Gastrocnemius medialis (tissue), 4 donors: ENCODE results near the gene LTBP4. TPM values are rescaled to one million over a fixed set of nuclear protein-coding genes. Genes with fewer than 3 reads are reported as not detected.
A peak's percentile ranks its signal among the peaks of the same experiment; 100 is the strongest.

ENCODE experiments used
- ATAC-seq, 2 donors: fragments of 150-250 bp; one replicate each; pipeline ENCODE4 v1.9.1; 2016
- DNase-seq, 2 donors: peaks; one replicate each; pipeline ENCODE4 v3.0.0-alpha.2; 2019
- H3K27ac ChIP-seq, 4 donors: fragments of 200-600 bp; sonication (generic); 1 replicate in 1 of 4; 2 replicates in 3 of 4; pipeline ENCODE4 v1.5.1; 2016 to 2018; ENCODE audit warnings: mild to moderate bottlenecking in 2 of 4, moderate library complexity in 1 of 4
- H3K27me3 ChIP-seq, 3 donors: fragments of 200-600 bp; sonication (generic) in 2 of 3; 1 replicate in 1 of 3; 2 replicates in 2 of 3; pipeline versions ENCODE4 v1.5.1 to v1.6.0; 2016 to 2019; ENCODE audit warnings: mild to moderate bottlenecking in 1 of 3, moderate library complexity in 1 of 3
- H3K36me3 ChIP-seq, 2 donors: fragments of 200-600 bp; sonication (generic) in 1 of 2; one replicate each; pipeline ENCODE4 v1.5.1; 2017 to 2018
- H3K4me1 ChIP-seq, 2 donors: fragments of 200-600 bp; sonication (generic) in 1 of 2; one replicate each; pipeline ENCODE4 v1.5.1; 2016 to 2017; ENCODE audit warnings: mild to moderate bottlenecking in 2 of 2
- H3K4me3 ChIP-seq, 4 donors: fragments of 200-600 bp; sonication (generic) in 3 of 4; 1 replicate in 1 of 4; 2 replicates in 3 of 4; pipeline ENCODE4 v1.5.1; 2016 to 2019; ENCODE audit warnings: mild to moderate bottlenecking in 2 of 4
- H3K9me3 ChIP-seq, 3 donors: fragments of 200-600 bp; sonication (generic) in 2 of 3; 1 replicate in 1 of 3; 2 replicates in 2 of 3; pipeline ENCODE4 v1.5.1; 2016 to 2019
- CTCF ChIP-seq, 5 experiments: fragments of 450-650 bp in 3 of 5; fragments of 200-600 bp in 2 of 5; sonication (generic) in 2 of 5; IDR thresholded peaks in 4 of 5; conservative IDR thresholded peaks in 1 of 5; 1 replicate in 4 of 5; 2 replicates in 1 of 5; pipeline ENCODE4 v1.5.1; 2016 to 2019; ENCODE audit warnings: antibody characterized with exemption in 5 of 5, mild to moderate bottlenecking in 3 of 5, moderate library complexity in 3 of 5
- POLR2A ChIP-seq, 2 donors: fragments of 450-650 bp; IDR thresholded peaks; one replicate each; pipeline ENCODE4 v1.6.1; 2017; ENCODE audit warnings: antibody characterized with exemption in 2 of 2, mild to moderate bottlenecking in 2 of 2, moderate library complexity in 2 of 2
- in situ Hi-C, 4 donors: fragments of 200-750 bp; cut with MboI; loops; one replicate each; pipeline versions ENCODE4 v1.15.0 to v1.8.0; 2017; ENCODE audit warnings: low sequenced_read_pairs in 4 of 4
- intact Hi-C: fragments of 100-400 bp; cut with DNase I; formaldehyde crosslinking; loops from one replicate; pipeline ENCODE4 v1.15.1; 2023; ENCODE audit warnings: low total_unique reads
- total RNA-seq, 4 donors: library from RNA; depleted of rRNA; stranded (reverse); fragments of >200 nt; gene quantifications; one replicate each; pipeline versions ENCODE4 v1.1.0 to v1.2.3, GENCODE V29; 2016

The LTBP4 gene
- total RNA-seq, 4 donors from 2014 or later, result 34.4 to 46.7 (median 40.5) TPM

GRCh38 chr19:40604171-40604646 lies 3.0 kb downstream of the LTBP4 start:
- intact Hi-C loops, result loop anchor here (2.0 to 5.0 kb wide), 2 partner anchors 31 to 317 kb away; partner anchors contain the start of gene AKT2
- no peak for ATAC-seq
- peaks cover 31 to 38% of the 10 kb centered on the region in 2 donors for H3K4me1 ChIP-seq
- H3K9me3 ChIP-seq, result no peaks in the 10 kb centered on the region
- in situ Hi-C loops, result no loop called here
- TF ChIP-seq POLR2A (IDR thresholded peaks at IDR 0.05) (no peak), CTCF (IDR thresholded peaks at IDR 0.05 in 4 of 5, conservative IDR thresholded peaks at IDR 0.05 in 1 of 5) (no peak)
- DNase-seq, result no peak
- H3K36me3 ChIP-seq, result no peaks in the 10 kb centered on the region
- H3K4me3 ChIP-seq, result peak overlapping the region; percentile 47 to 80 (median 54)
- peaks cover 17 to 26% (median 19%) of the 10 kb centered on the region in 3 donors for H3K27me3 ChIP-seq
- H3K27ac ChIP-seq, result peak overlapping the region; percentile 73 to 84 (median 78)

DNA sequence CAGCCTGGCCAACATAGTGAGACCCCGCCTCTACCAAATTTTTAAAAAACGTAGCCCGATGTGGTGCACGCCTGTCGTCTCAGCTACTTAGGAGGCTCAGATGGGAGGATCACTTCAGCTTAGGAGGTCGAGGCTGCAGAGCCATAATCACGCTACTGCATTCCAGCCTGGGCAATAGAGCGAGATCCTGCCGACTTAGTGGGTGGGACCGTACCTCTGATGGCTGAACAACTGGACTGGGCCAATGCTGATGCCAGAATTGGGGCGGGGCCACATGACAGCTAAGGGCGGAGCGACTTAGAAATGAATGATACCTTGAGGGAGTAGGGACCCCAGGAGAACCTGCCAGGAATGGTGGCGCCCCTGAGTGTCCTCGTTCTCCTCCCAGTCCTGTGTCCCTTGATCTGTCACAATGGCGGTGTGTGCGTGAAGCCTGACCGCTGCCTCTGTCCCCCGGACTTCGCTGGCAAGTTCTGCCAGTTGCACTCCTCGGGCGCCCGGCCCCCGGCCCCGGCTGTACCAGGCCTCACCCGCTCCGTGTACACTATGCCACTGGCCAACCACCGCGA lies 3.6 kb downstream of the LTBP4 start:
- in situ Hi-C loops, result no loop called here
- intact Hi-C loops, result loop anchor here (2.0 to 5.0 kb wide), 3 partner anchors 30 to 317 kb away; partner anchors contain the start of genes AKT2, BLVRB and SPTBN4
- Histone ChIP-seq H3K36me3 (no peaks in the 10 kb centered on the region), H3K9me3 (no peaks in the 10 kb centered on the region), H3K4me1 (peaks cover 31 to 35% of the 10 kb centered on the region in 2 donors), H3K27ac (peak overlapping the region; percentile 60 to 84 (median 80)), H3K27me3 (peaks cover 13 to 23% (median 19%) of the 10 kb centered on the region in 3 donors), H3K4me3 (peak overlapping the region; percentile 37 to 80 (median 57))
- TF ChIP-seq CTCF (IDR thresholded peaks at IDR 0.05 in 4 of 5, conservative IDR thresholded peaks at IDR 0.05 in 1 of 5) (no peak), POLR2A (IDR thresholded peaks at IDR 0.05) (no peak)
- DNase-seq, result no peak
- no peak for ATAC-seq

DNA sequence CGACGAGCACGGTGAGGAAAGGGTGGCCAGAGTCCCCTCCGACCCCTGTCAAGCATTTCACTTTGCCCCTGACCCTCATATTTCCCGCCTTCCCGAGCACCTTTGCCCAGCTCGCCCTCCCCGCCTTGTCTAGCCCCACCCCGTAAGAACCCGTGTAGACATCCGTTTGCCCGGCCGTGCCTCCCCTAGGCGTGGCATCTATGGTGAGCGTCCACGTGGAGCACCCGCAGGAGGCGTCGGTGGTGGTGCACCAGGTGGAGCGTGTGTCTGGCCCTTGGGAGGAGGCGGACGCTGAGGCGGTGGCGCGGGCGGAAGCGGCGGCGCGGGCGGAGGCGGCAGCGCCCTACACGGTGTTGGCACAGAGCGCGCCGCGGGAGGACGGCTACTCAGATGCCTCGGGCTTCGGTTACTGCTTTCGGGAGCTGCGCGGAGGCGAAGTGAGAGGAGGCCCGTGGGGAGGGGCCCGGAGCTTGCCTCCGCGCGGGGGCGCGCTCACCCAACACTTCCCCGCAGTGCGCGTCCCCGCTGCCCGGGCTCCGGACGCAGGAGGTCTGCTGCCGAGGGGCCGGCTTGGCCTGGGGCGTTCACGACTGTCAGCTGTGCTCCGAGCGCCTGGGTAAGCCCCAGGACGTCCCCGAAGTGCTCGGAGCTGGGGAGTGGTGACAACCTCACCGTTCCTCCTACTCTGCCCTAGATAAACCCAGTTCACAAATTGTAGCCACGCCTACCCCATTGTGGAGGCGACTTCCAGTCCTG lies 4.2 kb downstream of the LTBP4 start:
- Histone ChIP-seq H3K4me1 (peaks cover 33% of the 10 kb centered on the region in 2 donors), H3K36me3 (no peaks in the 10 kb centered on the region), H3K27ac (peak overlapping the region; percentile 60 to 84 (median 80)), H3K9me3 (no peaks in the 10 kb centered on the region), H3K4me3 (peak overlapping the region; percentile 37 to 80 (median 57)), H3K27me3 (peaks cover 12 to 17% (median 13%) of the 10 kb centered on the region in 3 donors)
- TF ChIP-seq CTCF (IDR thresholded peaks at IDR 0.05 in 4 of 5, conservative IDR thresholded peaks at IDR 0.05 in 1 of 5), result peak in 3 of 5 experiments; percentile 15 to 34 (median 34)
- TF ChIP-seq POLR2A (IDR thresholded peaks at IDR 0.05), result peak; percentile 13 to 44
- ATAC-seq (peak; percentile 27 to 48), DNase-seq (peak; percentile 63 to 73)
- in situ Hi-C loops (no loop called here), intact Hi-C loops (loop anchor here (2.0 to 5.0 kb wide), 2 partner anchors 29 to 138 kb away; partner anchors contain the start of genes BLVRB and SPTBN4)

- ATAC-seq (no peak), DNase-seq (no peak)
- in situ Hi-C loops, result no loop called here
- Histone ChIP-seq H3K4me3 (no peak overlapping the region), H3K9me3 (no peaks in the 10 kb centered on the region), H3K27ac (peak overlapping the region in 1 of 4 donors; percentile 9), H3K36me3 (no peaks in the 10 kb centered on the region), H3K4me1 (peaks cover 19 to 30% of the 10 kb centered on the region in 2 donors), H3K27me3 (peaks cover 0 to 1% (median under 1%) of the 10 kb centered on the region in 3 donors)
- TF ChIP-seq CTCF (IDR thresholded peaks at IDR 0.05 in 4 of 5, conservative IDR thresholded peaks at IDR 0.05 in 1 of 5) (no peak), POLR2A (IDR thresholded peaks at IDR 0.05) (no peak)
- intact Hi-C loops, result loop anchor here (5.0 kb wide), 1 partner anchor 140 kb away; the partner anchor contains the start of genes BLVRB and SPTBN4
Observed at GRCh38 chr19:40607311-40608239, 6.4 kb downstream of the LTBP4 start.
